NT2/D1 (cell line): ENCODE measurements around the gene CPZ.

ENCODE experiments used
- DNase-seq: peaks from one replicate; pipeline ENCODE4 v3.0.0-alpha.2; 2011; ENCODE audit warnings: low read depth, low spot score
- H3K27me3 ChIP-seq: 2 replicates; pipeline ENCODE4 v1.6.0; 2011; ENCODE audit warnings: mild to moderate bottlenecking; ENCODE audit not compliant: insufficient read length, insufficient read depth
- H3K36me3 ChIP-seq: 2 replicates; pipeline ENCODE4 v1.6.1; 2011; ENCODE audit warnings: mild to moderate bottlenecking, low read length, mixed read lengths; ENCODE audit not compliant: insufficient read depth, insufficient read length
- H3K4me1 ChIP-seq: 2 replicates; pipeline ENCODE4 v1.5.1; 2011; ENCODE audit not compliant: insufficient read depth, insufficient read length
- H3K4me3 ChIP-seq: 2 replicates; pipeline ENCODE4 v1.5.1; 2011; ENCODE audit warnings: low read depth; ENCODE audit not compliant: insufficient read length
- H3K9ac ChIP-seq: 2 replicates; pipeline ENCODE4 v1.6.0; 2011; ENCODE audit warnings: low read depth; ENCODE audit not compliant: insufficient read length
- H3K9me3 ChIP-seq: 2 replicates; pipeline ENCODE4 v1.5.1; 2011; ENCODE audit warnings: mild to moderate bottlenecking, low read length; ENCODE audit not compliant: insufficient read depth
- SUZ12 ChIP-seq: IDR thresholded peaks from 2 replicates; pipeline ENCODE4 v1.6.1; 2011; ENCODE audit not compliant: insufficient read length, insufficient read depth; ENCODE audit errors: extremely low read depth
- YY1 ChIP-seq: IDR thresholded peaks from 2 replicates; pipeline ENCODE4 v1.6.1; 2011; ENCODE audit not compliant: insufficient read length, insufficient read depth
- ZNF274 ChIP-seq: IDR thresholded peaks from 2 replicates; pipeline ENCODE4 v1.6.1; 2011; ENCODE audit warnings: mild to moderate bottlenecking, low read depth, low read length

Gene CPZ

DNA sequence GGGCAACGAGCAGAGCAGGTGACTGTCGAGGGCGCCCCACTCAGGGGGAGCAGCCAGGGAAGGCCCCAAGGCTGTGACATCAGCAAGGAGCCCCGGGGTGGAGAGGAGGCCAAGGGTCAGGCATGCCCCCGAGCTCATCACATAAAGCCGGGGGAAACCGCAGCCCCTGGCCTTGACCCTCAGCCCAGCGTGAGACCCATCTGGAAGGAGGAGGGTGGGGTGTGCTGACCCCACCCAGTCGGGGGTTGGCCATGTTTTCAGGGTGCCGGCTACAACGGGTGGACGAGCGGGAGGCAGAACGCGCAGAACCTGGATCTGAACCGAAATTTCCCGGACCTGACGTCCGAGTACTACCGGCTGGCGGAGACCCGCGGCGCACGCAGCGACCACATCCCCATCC lies 13.9 kb downstream of the CPZ start:
- Histone ChIP-seq H3K36me3 (peaks cover 91% of the 10 kb centered on the region), H3K4me3 (no peak overlapping the region), H3K4me1 (peaks cover 15% of the 10 kb centered on the region), H3K9ac (no peak overlapping the region), H3K27me3 (no peaks in the 10 kb centered on the region), H3K9me3 (no peaks in the 10 kb centered on the region)
- no peak for TF ChIP-seq YY1
- TF ChIP-seq ZNF274: no peak
- no peak for TF ChIP-seq SUZ12
- DNase-seq: no peak

DNA sequence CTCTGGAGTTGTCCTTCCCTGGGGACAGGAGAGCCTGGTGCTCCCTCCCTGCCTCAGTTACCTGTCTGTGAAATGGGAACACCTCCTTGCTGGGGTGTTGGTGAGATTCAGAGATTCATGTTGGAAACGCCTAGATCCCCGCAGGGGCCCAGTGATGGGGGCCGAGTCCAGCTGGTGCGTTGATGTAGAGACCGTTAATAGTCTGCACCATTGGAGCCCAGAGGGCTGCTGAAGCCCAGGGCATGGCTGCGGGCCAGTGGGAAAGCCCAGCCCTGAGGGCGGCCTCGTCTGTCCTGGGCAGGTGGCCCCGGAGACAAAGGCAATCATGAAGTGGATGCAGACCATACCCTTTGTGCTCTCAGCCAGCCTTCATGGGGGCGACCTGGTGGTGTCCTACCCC lies 14.4 kb downstream of the CPZ start:
- no peaks in the 10 kb centered on the region for H3K27me3 ChIP-seq
- H3K4me1 ChIP-seq: peaks cover 17% of the 10 kb centered on the region
- no peak overlapping the region for H3K4me3 ChIP-seq
- peaks cover 91% of the 10 kb centered on the region for H3K36me3 ChIP-seq
- DNase-seq: no peak
- TF ChIP-seq YY1 (no peak), SUZ12 (no peak), ZNF274 (no peak)
- peak overlapping the region; percentile 68 for H3K9ac ChIP-seq
- H3K9me3 ChIP-seq: no peaks in the 10 kb centered on the region

DNA sequence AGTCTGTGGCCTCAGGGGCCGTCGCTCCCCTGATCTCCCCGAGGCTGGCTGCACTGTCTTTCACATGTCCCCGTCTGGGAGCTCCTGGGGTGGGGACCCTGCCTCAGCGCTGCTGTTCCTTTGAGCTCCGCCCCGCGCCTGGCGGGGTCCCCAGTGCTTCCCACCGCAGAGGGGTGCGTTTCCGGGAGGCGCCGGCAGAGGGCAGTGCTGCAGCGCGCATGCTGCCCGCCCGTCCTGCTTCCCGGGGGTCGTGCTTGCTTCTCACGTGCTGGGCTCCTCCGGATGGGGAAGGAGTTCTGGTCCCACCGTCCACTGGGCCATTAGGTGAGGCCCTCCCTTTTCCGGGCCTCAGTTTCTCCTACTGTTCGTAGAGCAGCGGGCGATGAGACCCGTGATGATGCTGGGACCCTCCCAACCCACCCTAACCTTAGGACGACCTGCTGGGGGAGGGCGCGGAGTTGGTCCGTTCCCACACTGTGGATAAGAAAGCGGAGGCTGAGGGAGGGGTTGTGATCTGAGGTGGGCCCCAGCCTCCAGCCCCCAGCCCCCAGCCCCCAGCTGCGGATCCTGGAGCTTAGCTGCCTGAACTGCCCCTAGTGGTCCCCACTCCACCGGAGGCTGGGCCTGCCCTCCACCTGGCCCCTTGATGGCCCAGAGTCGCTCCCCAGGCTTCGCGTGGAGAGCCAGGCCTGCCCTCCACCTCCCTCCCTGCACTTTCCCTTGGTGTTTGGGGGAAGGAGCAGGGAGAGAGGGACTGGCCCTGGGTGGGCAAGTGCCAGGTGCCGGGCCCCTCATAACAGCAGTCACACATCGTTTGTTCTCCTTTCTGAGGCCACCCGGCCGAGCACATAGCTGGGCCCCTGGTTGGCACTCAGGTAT lies 15.3 kb downstream of the CPZ start:
- peaks cover 17% of the 10 kb centered on the region for H3K4me1 ChIP-seq
- H3K36me3 ChIP-seq: peaks cover 90% of the 10 kb centered on the region
- TF ChIP-seq YY1 (no peak), ZNF274 (no peak), SUZ12 (no peak)
- no peak overlapping the region for H3K4me3 ChIP-seq
- DNase-seq: no peak
- H3K27me3 ChIP-seq: no peaks in the 10 kb centered on the region
- no peaks in the 10 kb centered on the region for H3K9me3 ChIP-seq
- H3K9ac ChIP-seq: peak overlapping the region; percentile 68

DNA sequence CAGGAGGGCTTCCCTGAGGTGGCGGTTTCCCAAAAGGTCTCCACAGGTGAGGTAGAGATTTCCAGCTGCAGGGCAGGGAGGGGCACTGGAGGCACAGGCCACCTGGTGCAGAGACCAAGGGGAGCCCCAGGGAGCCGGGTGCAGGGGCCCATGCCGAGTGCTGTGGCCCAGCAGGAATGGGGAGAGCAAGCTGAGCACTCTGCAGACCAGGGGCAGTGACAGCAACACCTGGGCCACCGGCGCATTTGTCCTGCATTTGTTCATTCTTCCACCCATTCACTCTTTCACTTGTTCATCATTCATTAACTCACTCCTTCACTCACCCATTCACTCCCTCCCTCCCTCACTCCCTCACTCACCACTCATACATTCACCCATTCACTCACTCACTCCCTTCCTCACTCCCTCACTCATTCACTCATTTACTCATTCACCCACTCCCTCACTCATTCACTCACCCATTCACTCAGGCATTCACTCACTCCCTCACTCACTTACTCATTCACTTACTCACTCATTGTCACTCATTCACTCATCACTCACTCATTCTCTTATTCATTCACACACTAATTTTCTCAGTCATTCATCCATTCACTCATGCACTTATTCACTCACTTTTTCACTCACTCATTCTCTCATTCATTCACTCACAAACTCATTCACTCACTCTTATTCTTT lies 16.3 kb downstream of the CPZ start:
- TF ChIP-seq ZNF274 (no peak), SUZ12 (no peak), YY1 (no peak)
- H3K4me1 ChIP-seq: peaks cover 17% of the 10 kb centered on the region
- H3K9me3 ChIP-seq: no peaks in the 10 kb centered on the region
- no peak for DNase-seq
- H3K27me3 ChIP-seq: no peaks in the 10 kb centered on the region
- no peak overlapping the region for H3K4me3 ChIP-seq
- H3K36me3 ChIP-seq: peaks cover 87% of the 10 kb centered on the region
- H3K9ac ChIP-seq: no peak overlapping the region

DNA sequence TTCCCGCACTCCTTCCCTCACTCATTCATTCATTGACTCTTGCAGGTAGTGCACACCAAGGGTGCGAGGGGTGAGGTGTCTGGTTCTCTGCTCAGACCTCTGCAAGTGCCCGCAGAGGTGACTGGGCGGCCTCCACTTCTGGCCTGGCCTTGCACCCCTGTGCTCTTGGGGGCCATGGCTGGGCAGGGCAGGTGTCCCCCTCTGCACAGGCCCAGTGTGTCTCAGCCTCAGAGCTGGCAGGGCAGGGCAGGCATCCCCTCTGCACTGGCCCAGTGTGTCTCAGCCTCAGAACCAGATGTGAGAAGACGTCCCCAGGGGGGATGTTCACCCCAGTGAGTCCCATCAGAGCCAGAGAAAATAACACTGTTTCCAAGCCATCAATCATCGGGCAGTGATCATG lies 16.8 kb downstream of the CPZ start:
- Histone ChIP-seq H3K9me3 (no peaks in the 10 kb centered on the region), H3K36me3 (peaks cover 88% of the 10 kb centered on the region), H3K4me3 (no peak overlapping the region), H3K9ac (no peak overlapping the region), H3K27me3 (no peaks in the 10 kb centered on the region), H3K4me1 (peaks cover 17% of the 10 kb centered on the region)
- TF ChIP-seq ZNF274: no peak
- TF ChIP-seq SUZ12: no peak
- TF ChIP-seq YY1: no peak
- no peak for DNase-seq

DNA sequence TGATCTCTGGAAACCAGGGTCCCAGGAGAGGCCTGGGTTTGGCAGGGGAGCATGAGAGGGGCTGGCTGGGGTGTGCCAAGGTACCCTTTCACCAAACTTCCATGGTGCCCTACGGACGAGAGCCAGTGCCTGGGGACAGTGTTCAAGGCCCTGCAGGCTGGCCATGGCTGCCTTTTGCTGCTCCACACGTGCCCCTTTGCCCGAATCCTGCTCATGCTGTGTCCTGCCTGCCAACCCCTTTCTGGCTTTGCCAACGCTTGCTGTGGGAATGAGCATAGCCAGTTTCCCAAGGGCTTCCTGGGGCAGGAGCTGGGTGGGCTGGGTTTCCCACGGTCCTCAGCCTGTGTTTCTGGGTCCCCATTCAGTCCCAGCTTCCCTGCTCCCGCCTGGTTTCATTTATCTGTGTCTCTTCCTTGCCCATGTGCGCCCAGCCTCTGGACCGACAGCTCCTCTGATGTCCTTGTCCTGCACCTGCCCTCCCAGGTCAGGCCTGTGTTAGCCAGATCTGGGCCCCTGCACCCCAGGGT lies 17.3 kb downstream of the CPZ start:
- Histone ChIP-seq H3K4me1 (peaks cover 17% of the 10 kb centered on the region), H3K36me3 (peaks cover 90% of the 10 kb centered on the region), H3K9me3 (no peaks in the 10 kb centered on the region), H3K27me3 (no peaks in the 10 kb centered on the region), H3K9ac (no peak overlapping the region), H3K4me3 (no peak overlapping the region)
- TF ChIP-seq ZNF274 (no peak), SUZ12 (no peak), YY1 (no peak)
- no peak for DNase-seq
